Measurements from ENCODE around the gene PPIF. TPM values are rescaled to one million over a fixed set of nuclear protein-coding genes. Genes with fewer than 3 reads are reported as not detected.

The PPIF gene
- polyA plus RNA-seq, 1 donor (not counting 4 experiments of a cell fraction or from before 2014, with no cell fraction given) = 71.3 TPM

GRCh38 chr10:79377557-79378382 is 30.5 kb downstream of the PPIF start:
- dilution Hi-C loops (cut with MboI; ENCODE audit: extremely low pct_ligation_motif_present, low sequenced_read_pairs) = no loop called here
- no peak overlapping the region for H2AFZ ChIP-seq (ENCODE audit: control insufficient read depth, low read length)
- H3K4me3 ChIP-seq (ENCODE audit: control insufficient read depth in 2 of 3, extremely low read depth in 1 of 3, insufficient read depth in 2 of 3, low read depth in 1 of 3, low read length in 3 of 3) = no peak overlapping the region
- no peaks in the 10 kb centered on the region for H4K20me1 ChIP-seq (ENCODE audit: control insufficient read depth, extremely low read depth, insufficient read depth, low read length)
- no peak overlapping the region for H3K4me2 ChIP-seq (ENCODE audit: control insufficient read depth, extremely low read depth, insufficient read depth, low read depth, low read length)
- no peaks in the 10 kb centered on the region for H3K79me2 ChIP-seq (ENCODE audit: control insufficient read depth, insufficient read depth, low read length)
- no peaks in the 10 kb centered on the region for H3K4me1 ChIP-seq (ENCODE audit: control insufficient read depth, extremely low read depth, insufficient read depth, low read length)
- H3K9ac ChIP-seq (ENCODE audit: control insufficient read depth, extremely low read depth, insufficient read depth, low read length) = no peak overlapping the region
- no peaks in the 10 kb centered on the region for H3K9me1 ChIP-seq (ENCODE audit: control insufficient read depth, extremely low read depth, insufficient read depth, low read length)
- no peak for DNase-seq (ENCODE audit: low read depth, low spot score)
- H3K9me3 ChIP-seq (ENCODE audit: control insufficient read depth, low read depth, low read length) = no peaks in the 10 kb centered on the region
- no peak for FAIRE-seq
- no peak overlapping the region for H3K27ac ChIP-seq (ENCODE audit: control insufficient read depth, insufficient read depth, low read length)
- TF ChIP-seq, protein P1, sequence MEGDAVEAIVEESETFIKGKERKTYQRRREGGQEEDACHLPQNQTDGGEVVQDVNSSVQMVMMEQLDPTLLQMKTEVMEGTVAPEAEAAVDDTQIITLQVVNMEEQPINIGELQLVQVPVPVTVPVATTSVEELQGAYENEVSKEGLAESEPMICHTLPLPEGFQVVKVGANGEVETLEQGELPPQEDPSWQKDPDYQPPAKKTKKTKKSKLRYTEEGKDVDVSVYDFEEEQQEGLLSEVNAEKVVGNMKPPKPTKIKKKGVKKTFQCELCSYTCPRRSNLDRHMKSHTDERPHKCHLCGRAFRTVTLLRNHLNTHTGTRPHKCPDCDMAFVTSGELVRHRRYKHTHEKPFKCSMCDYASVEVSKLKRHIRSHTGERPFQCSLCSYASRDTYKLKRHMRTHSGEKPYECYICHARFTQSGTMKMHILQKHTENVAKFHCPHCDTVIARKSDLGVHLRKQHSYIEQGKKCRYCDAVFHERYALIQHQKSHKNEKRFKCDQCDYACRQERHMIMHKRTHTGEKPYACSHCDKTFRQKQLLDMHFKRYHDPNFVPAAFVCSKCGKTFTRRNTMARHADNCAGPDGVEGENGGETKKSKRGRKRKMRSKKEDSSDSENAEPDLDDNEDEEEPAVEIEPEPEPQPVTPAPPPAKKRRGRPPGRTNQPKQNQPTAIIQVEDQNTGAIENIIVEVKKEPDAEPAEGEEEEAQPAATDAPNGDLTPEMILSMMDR (optimal IDR thresholded peaks at IDR 0.05 in 1 of 3, IDR thresholded peaks at IDR 0.05 in 1 of 3, conservative IDR thresholded peaks at IDR 0.05 in 1 of 3; ENCODE audit: extremely low read depth in 1 of 3, insufficient read depth in 2 of 3, low read length in 3 of 3) = no peak
- no peak for TF ChIP-seq EZH2 (IDR thresholded peaks at IDR 0.05; ENCODE audit: low read length)
- H3K27me3 ChIP-seq (ENCODE audit: control insufficient read depth, extremely low read depth, insufficient read depth, low read length) = peaks cover 18% of the 10 kb centered on the region
- no peaks in the 10 kb centered on the region for H3K36me3 ChIP-seq (ENCODE audit: control insufficient read depth in 2 of 2, extremely low read depth in 1 of 2, insufficient read depth in 2 of 2, low read length in 2 of 2)

- Histone ChIP-seq H3K9ac (ENCODE audit: control insufficient read depth, extremely low read depth, insufficient read depth, low read length) (no peak overlapping the region), H3K27me3 (ENCODE audit: control insufficient read depth, extremely low read depth, insufficient read depth, low read length) (peaks cover 18% of the 10 kb centered on the region), H3K9me1 (ENCODE audit: control insufficient read depth, extremely low read depth, insufficient read depth, low read length) (no peaks in the 10 kb centered on the region), H3K4me3 (ENCODE audit: control insufficient read depth in 2 of 3, extremely low read depth in 1 of 3, insufficient read depth in 2 of 3, low read depth in 1 of 3, low read length in 3 of 3) (no peak overlapping the region), H3K4me1 (ENCODE audit: control insufficient read depth, extremely low read depth, insufficient read depth, low read length) (no peaks in the 10 kb centered on the region), H2AFZ (ENCODE audit: control insufficient read depth, low read length) (no peak overlapping the region), H3K79me2 (ENCODE audit: control insufficient read depth, insufficient read depth, low read length) (no peaks in the 10 kb centered on the region), H3K27ac (ENCODE audit: control insufficient read depth, insufficient read depth, low read length) (no peak overlapping the region), H3K4me2 (ENCODE audit: control insufficient read depth, extremely low read depth, insufficient read depth, low read depth, low read length) (no peak overlapping the region), H3K36me3 (ENCODE audit: control insufficient read depth in 2 of 2, extremely low read depth in 1 of 2, insufficient read depth in 2 of 2, low read length in 2 of 2) (no peaks in the 10 kb centered on the region), H3K9me3 (ENCODE audit: control insufficient read depth, low read depth, low read length) (no peaks in the 10 kb centered on the region), H4K20me1 (ENCODE audit: control insufficient read depth, extremely low read depth, insufficient read depth, low read length) (no peaks in the 10 kb centered on the region)
- TF ChIP-seq EZH2 (IDR thresholded peaks at IDR 0.05; ENCODE audit: low read length) = no peak
- TF ChIP-seq, protein P1 (optimal IDR thresholded peaks at IDR 0.05 in 1 of 3, IDR thresholded peaks at IDR 0.05 in 1 of 3, conservative IDR thresholded peaks at IDR 0.05 in 1 of 3; ENCODE audit: extremely low read depth in 1 of 3, insufficient read depth in 2 of 3, low read length in 3 of 3) = no peak
- dilution Hi-C loops (cut with MboI; ENCODE audit: extremely low pct_ligation_motif_present, low sequenced_read_pairs) = no loop called here
- DNase-seq (ENCODE audit: low read depth, low spot score) (no peak), FAIRE-seq (no peak)
Observed at GRCh38 chr10:79378383-79378646, 31.0 kb downstream of the PPIF start.

Measured in keratinocyte (primary cell).